Measurements from ENCODE around the gene ANGEL1. TPM values are rescaled to one million over a fixed set of nuclear protein-coding genes. Genes with fewer than 3 reads are reported as not detected.
A peak's percentile ranks its signal among the peaks of the same experiment; 100 is the strongest.

ANGEL1 gene
- total and polyA plus RNA-seq, 2 of the 13 experiments (the other 11 are each of a cell fraction or from before 2014, with no cell fraction given): 14.3 to 20.1 TPM

DNA sequence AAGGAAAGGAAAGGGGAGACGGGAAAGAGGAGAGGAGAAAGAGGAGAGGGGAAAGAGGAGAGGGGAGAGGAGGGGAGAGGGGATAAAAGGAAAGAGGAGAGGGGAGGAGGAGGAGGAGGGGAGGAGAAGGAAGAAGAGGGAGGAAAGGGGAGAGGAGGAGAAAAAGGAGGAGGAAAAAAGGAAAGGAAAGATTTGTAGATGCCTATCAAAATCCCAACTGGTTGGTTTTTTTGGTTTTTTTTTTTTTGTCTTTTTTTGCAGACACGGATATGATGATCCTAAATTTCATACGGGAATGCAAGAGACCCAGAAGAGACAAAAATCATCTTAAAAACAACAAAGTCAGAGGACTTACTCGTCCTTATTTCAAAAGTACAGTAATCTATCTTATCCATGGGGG, 19.4 kb downstream of the ANGEL1 start:
- intact Hi-C loops (cut with micrococcal nuclease; ENCODE audit: unreplicated experiment): no loop called here
- Histone ChIP-seq H3K4me1 (ENCODE audit: insufficient read depth, low read length) (no peaks in the 10 kb centered on the region), H3K9ac (ENCODE audit: insufficient read depth, low read depth, low read length) (no peak overlapping the region), H3K79me2 (ENCODE audit: insufficient read depth, low read length) (no peaks in the 10 kb centered on the region), H3K4me2 (ENCODE audit: low read depth, low read length) (no peak overlapping the region), H4K20me1 (ENCODE audit: insufficient read depth, low read length) (no peaks in the 10 kb centered on the region), H3K27ac (ENCODE audit: extremely low read length, insufficient read depth, low read length) (no peak overlapping the region), H3K9me3 (ENCODE audit: low read length) (no peaks in the 10 kb centered on the region), H2AFZ (ENCODE audit: low read length) (no peak overlapping the region), H3K27me3 (ENCODE audit: control insufficient read depth in 1 of 2, insufficient read depth in 2 of 2, low read length in 2 of 2) (no peaks in the 10 kb centered on the region), H3K36me3 (replicated peaks in 1 of 2; ENCODE audit: control insufficient read depth in 1 of 2, insufficient read depth in 2 of 2, low read length in 2 of 2) (peaks cover 6 to 31% of the 10 kb centered on the region in 2 experiments; a peak in 4 of 5 replicates), H3K4me3 (replicated peaks in 1 of 3; ENCODE audit: insufficient read depth in 1 of 3, low read depth in 2 of 3, low read length in 3 of 3) (no peak overlapping the region)
- DNase-seq (ENCODE audit: low spot score) (no peak), FAIRE-seq (no peak), ATAC-seq (no peak)
- WGBS (ENCODE audit: low lambda C conversion rate): 94% methylated on average over 4 of the region's 4 CpGs
- ChIA-PET CTCF (ENCODE audit: low intra/inter-chr PET ratio, low total read pairs) (no interaction called here), POLR2A (no interaction called here)
- BruUV-seq (replicated peaks): no TSS peak
- TF ChIP-seq PCBP1 (IDR thresholded peaks at IDR 0.05; ENCODE audit: borderline replicate concordance, low read depth, low read length): 0 out of 2 replicates have a peak, but pooled peaks have one; percentile 82
- TF ChIP-seq HNRNPK (IDR thresholded peaks at IDR 0.05; ENCODE audit: low read depth, low read length, poor library complexity, severe bottlenecking): peak; percentile 92
- no peak for TF ChIP-seq ZMYM4 (CRISPR knock-in tag; IDR thresholded peaks at IDR 0.05)
- peak; percentile 80 for TF ChIP-seq PCBP2 (optimal IDR thresholded peaks at IDR 0.05; ENCODE audit: low read depth, low read length, poor library complexity, severe bottlenecking)
- in situ Hi-C loops (cut with HindIII; ENCODE audit: extremely low pct_ligation_motif_present, low pct_unique_long_range_greater_than_20kb): no loop called here

DNA sequence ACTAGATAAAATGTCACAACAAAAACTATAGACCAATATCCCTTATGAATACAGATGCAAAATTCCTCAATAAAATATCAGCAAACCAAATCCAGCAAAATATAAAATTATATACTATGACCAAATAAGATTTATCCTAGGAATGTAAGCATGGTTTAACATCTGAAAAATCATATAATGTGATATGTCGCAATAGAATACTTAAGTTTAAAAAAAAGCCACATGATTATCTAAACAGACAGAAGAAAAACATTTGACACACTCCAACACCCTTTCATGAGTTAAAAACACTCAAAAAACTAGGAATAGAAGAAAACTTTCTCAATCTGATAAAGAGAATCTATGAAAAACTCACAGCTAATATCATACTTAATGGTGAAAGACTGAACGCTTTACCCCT, 20.3 kb downstream of the ANGEL1 start:
- ChIA-PET POLR2A (no interaction called here), CTCF (ENCODE audit: low intra/inter-chr PET ratio, low total read pairs) (no interaction called here)
- no peaks in the 10 kb centered on the region for H3K79me2 ChIP-seq (ENCODE audit: insufficient read depth, low read length)
- H3K36me3 ChIP-seq (replicated peaks in 1 of 2; ENCODE audit: control insufficient read depth in 1 of 2, insufficient read depth in 2 of 2, low read length in 2 of 2): peaks cover 12 to 40% of the 10 kb centered on the region in 2 experiments; a peak in 4 of 5 replicates
- no peak overlapping the region for H3K4me2 ChIP-seq (ENCODE audit: low read depth, low read length)
- no peaks in the 10 kb centered on the region for H3K27me3 ChIP-seq (ENCODE audit: control insufficient read depth in 1 of 2, insufficient read depth in 2 of 2, low read length in 2 of 2)
- H3K4me3 ChIP-seq (replicated peaks in 1 of 3; ENCODE audit: insufficient read depth in 1 of 3, low read depth in 2 of 3, low read length in 3 of 3): no peak overlapping the region
- intact Hi-C loops (cut with micrococcal nuclease; ENCODE audit: unreplicated experiment) (no loop called here), in situ Hi-C loops (cut with HindIII; ENCODE audit: extremely low pct_ligation_motif_present, low pct_unique_long_range_greater_than_20kb) (no loop called here)
- WGBS (ENCODE audit: low lambda C conversion rate): 97% methylated on average over 2 of the region's 2 CpGs
- no peak overlapping the region for H3K9ac ChIP-seq (ENCODE audit: insufficient read depth, low read depth, low read length)
- no peaks in the 10 kb centered on the region for H3K4me1 ChIP-seq (ENCODE audit: insufficient read depth, low read length)
- H3K9me3 ChIP-seq (ENCODE audit: low read length): no peaks in the 10 kb centered on the region
- DNase-seq (ENCODE audit: low spot score) (no peak), FAIRE-seq (no peak), ATAC-seq (no peak)
- peak; percentile 70 for TF ChIP-seq CEBPB (IDR thresholded peaks at IDR 0.05; ENCODE audit: borderline replicate concordance, low read depth, low read length)
- TF ChIP-seq ZNF776 (CRISPR knock-in tag; IDR thresholded peaks at IDR 0.05): no peak
- no peak for TF ChIP-seq ZNF749 (CRISPR knock-in tag; IDR thresholded peaks at IDR 0.05; ENCODE audit: borderline replicate concordance)
- H4K20me1 ChIP-seq (ENCODE audit: insufficient read depth, low read length): no peaks in the 10 kb centered on the region
- H3K27ac ChIP-seq (ENCODE audit: extremely low read length, insufficient read depth, low read length): no peak overlapping the region
- H2AFZ ChIP-seq (ENCODE audit: low read length): no peak overlapping the region
- no TSS peak for BruUV-seq (replicated peaks)

Data from HepG2 (cell line).